Keratinocyte (primary cell): ENCODE results near the gene MFSD6L.

ENCODE experiments used
- EZH2 ChIP-seq: IDR thresholded peaks from one replicate; pipeline ENCODE4 v1.6.1; 2012; ENCODE audit warnings: inconsistent platforms, mild to moderate bottlenecking, low read length, moderate library complexity
- TF ChIP-seq, protein P1 (sequence below), 3 experiments: IDR thresholded peaks in 1 of 3; conservative IDR thresholded peaks in 1 of 3; optimal IDR thresholded peaks in 1 of 3; 2 replicates in 2 of 3; 3 replicates in 1 of 3; pipeline versions ENCODE3 to v1.5.1; 2011; ENCODE audit warnings: low read length in 3 of 3, mild to moderate bottlenecking in 3 of 3, moderate library complexity in 2 of 3, control low read depth in 1 of 3, inconsistent platforms in 1 of 3; ENCODE audit not compliant: insufficient read depth in 2 of 3; ENCODE audit errors: extremely low read depth in 1 of 3

DNA sequence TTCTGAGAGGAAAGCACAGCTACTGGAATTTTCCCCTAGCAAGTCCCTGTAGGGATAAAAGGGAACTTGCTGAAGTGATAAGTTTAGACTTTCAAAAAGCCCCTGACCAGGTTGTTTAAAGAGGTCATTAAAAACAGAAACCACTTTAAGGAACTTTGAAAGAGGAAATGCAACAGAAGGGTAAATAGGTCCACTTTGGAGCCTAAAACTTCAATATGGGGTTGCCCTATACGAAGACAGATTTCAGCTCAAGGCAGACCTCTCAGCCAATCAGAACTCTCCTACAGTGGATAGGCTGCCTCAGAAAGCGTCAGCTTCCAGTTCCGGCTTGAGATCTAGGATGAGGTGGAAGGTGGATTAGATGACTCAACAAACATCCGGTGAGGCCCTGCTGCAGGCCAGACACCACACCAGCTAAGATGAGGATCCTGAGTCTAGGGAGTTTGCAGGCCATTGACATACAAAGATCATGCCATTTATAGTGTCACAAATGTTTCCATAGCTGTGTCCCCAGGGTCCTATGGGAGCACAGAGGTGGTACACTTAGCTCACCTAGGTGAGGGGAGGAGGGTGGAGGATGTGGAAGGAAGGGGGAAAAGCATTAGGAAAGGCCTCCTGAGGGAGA is 7.9 kb upstream of the MFSD6L start:
- TF ChIP-seq, protein P1, sequence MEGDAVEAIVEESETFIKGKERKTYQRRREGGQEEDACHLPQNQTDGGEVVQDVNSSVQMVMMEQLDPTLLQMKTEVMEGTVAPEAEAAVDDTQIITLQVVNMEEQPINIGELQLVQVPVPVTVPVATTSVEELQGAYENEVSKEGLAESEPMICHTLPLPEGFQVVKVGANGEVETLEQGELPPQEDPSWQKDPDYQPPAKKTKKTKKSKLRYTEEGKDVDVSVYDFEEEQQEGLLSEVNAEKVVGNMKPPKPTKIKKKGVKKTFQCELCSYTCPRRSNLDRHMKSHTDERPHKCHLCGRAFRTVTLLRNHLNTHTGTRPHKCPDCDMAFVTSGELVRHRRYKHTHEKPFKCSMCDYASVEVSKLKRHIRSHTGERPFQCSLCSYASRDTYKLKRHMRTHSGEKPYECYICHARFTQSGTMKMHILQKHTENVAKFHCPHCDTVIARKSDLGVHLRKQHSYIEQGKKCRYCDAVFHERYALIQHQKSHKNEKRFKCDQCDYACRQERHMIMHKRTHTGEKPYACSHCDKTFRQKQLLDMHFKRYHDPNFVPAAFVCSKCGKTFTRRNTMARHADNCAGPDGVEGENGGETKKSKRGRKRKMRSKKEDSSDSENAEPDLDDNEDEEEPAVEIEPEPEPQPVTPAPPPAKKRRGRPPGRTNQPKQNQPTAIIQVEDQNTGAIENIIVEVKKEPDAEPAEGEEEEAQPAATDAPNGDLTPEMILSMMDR (optimal IDR thresholded peaks at IDR 0.05 in 1 of 3, IDR thresholded peaks at IDR 0.05 in 1 of 3, conservative IDR thresholded peaks at IDR 0.05 in 1 of 3; ENCODE audit: extremely low read depth in 1 of 3, insufficient read depth in 2 of 3, low read length in 3 of 3), result no peak
- no peak for TF ChIP-seq EZH2
